ENCODE measurements around the gene CYB5R4. TPM values are rescaled to one million over a fixed set of nuclear protein-coding genes. Genes with fewer than 3 reads are reported as not detected.
A peak's percentile ranks its signal among the peaks of the same experiment; 100 is the strongest.

Gene CYB5R4
- total RNA-seq, 2 experiments from 2014 or later, result 26.9 to 27.0 TPM

GRCh38 chr6:83878902-83879644 lies 19.6 kb downstream of the CYB5R4 start:
- no peak for ATAC-seq
- H3K9me3 Mint-ChIP-seq, result no peaks in the 10 kb centered on the region
- H3K27ac Mint-ChIP-seq, result no peak overlapping the region
- ChIA-PET CTCF (interaction anchor here (1.3 kb wide), 1 partner anchor 349 kb away, joined by 4 read pairs; the partner anchor contains the start of gene CEP162), POLR2A (no interaction called here)
- no peak overlapping the region for H3K4me3 Mint-ChIP-seq
- no peaks in the 10 kb centered on the region for H3K27me3 Mint-ChIP-seq
- H3K36me3 Mint-ChIP-seq (ENCODE audit: low read depth), result no peaks in the 10 kb centered on the region
- no peak for TF ChIP-seq CTCF (IDR thresholded peaks at IDR 0.05)
- peaks cover 26% of the 10 kb centered on the region for H3K4me1 Mint-ChIP-seq (ENCODE audit: low read depth)
- DNase-seq, result no peak
- intact Hi-C loops (cut with micrococcal nuclease), result no loop called here

GRCh38 chr6:83879746-83880145 lies 20.3 kb downstream of the CYB5R4 start:
- Mint-ChIP-seq H3K9me3 (no peaks in the 10 kb centered on the region), H3K4me3 (no peak overlapping the region), H3K27me3 (no peaks in the 10 kb centered on the region), H3K36me3 (ENCODE audit: low read depth) (no peaks in the 10 kb centered on the region), H3K27ac (no peak overlapping the region), H3K4me1 (ENCODE audit: low read depth) (peaks cover 25% of the 10 kb centered on the region)
- CTCF ChIA-PET, result interaction anchor here (1.3 kb wide), 1 partner anchor 348 kb away, joined by 4 read pairs; the partner anchor contains the start of gene CEP162
- ATAC-seq (no peak), DNase-seq (no peak)
- no peak for TF ChIP-seq CTCF (IDR thresholded peaks at IDR 0.05)
- POLR2A ChIA-PET, result no interaction called here
- intact Hi-C loops (cut with micrococcal nuclease), result loop anchor here (5.0 kb wide), 1 partner anchor 348 kb away; the partner anchor contains the start of gene CEP162

- intact Hi-C loops (cut with micrococcal nuclease), result loop anchor here (5.0 kb wide), 1 partner anchor 344 kb away; the partner anchor contains the start of gene CEP162
- TF ChIP-seq CTCF (IDR thresholded peaks at IDR 0.05), result no peak
- Mint-ChIP-seq H3K36me3 (ENCODE audit: low read depth) (no peaks in the 10 kb centered on the region), H3K27ac (no peak overlapping the region), H3K4me1 (ENCODE audit: low read depth) (peaks cover 15% of the 10 kb centered on the region), H3K27me3 (no peaks in the 10 kb centered on the region), H3K9me3 (no peaks in the 10 kb centered on the region), H3K4me3 (no peak overlapping the region)
- DNase-seq (no peak), ATAC-seq (no peak)
- ChIA-PET CTCF (interaction anchor here (2.4 kb wide), 1 partner anchor 24 kb away, joined by 12 read pairs; the partner anchor contains the start of gene CYB5R4), POLR2A (interaction anchor here (0.7 kb wide), 1 partner anchor 9 kb away, joined by 3 read pairs; no protein-coding TSS in a partner anchor)
Measured at GRCh38 chr6:83883240-83883639, 23.8 kb downstream of the CYB5R4 start.

GRCh38 chr6:83884523-83884922 lies 25.0 kb downstream of the CYB5R4 start:
- Mint-ChIP-seq H3K9me3 (no peaks in the 10 kb centered on the region), H3K36me3 (ENCODE audit: low read depth) (no peaks in the 10 kb centered on the region), H3K27ac (no peak overlapping the region), H3K27me3 (no peaks in the 10 kb centered on the region), H3K4me3 (no peak overlapping the region), H3K4me1 (ENCODE audit: low read depth) (peaks cover 7% of the 10 kb centered on the region)
- intact Hi-C loops (cut with micrococcal nuclease), result loop anchor here (5.0 kb wide), 1 partner anchor 343 kb away; the partner anchor contains the start of gene CEP162
- DNase-seq (no peak), ATAC-seq (peak; percentile 86)
- TF ChIP-seq CTCF (IDR thresholded peaks at IDR 0.05), result peak; percentile 75
- CTCF ChIA-PET, result interaction anchor here (0.6 to 2.4 kb wide), 9 partner anchors 9 to 1439 kb away, joined by 3 to 12 read pairs (median 4); partner anchors contain the start of genes CEP162 and CYB5R4
- POLR2A ChIA-PET, result no interaction called here

GRCh38 chr6:83885984-83886383 lies 26.5 kb downstream of the CYB5R4 start:
- Mint-ChIP-seq H3K27ac (no peak overlapping the region), H3K4me3 (no peak overlapping the region), H3K27me3 (no peaks in the 10 kb centered on the region), H3K4me1 (ENCODE audit: low read depth) (peaks cover 4% of the 10 kb centered on the region), H3K36me3 (ENCODE audit: low read depth) (no peaks in the 10 kb centered on the region), H3K9me3 (no peaks in the 10 kb centered on the region)
- CTCF ChIA-PET, result interaction anchor here (0.9 to 1.3 kb wide), 3 partner anchors 16 to 342 kb away, joined by 3 to 5 read pairs (median 4); partner anchors contain the start of gene CEP162
- ATAC-seq (no peak), DNase-seq (no peak)
- intact Hi-C loops (cut with micrococcal nuclease), result no loop called here
- POLR2A ChIA-PET, result no interaction called here
- TF ChIP-seq CTCF (IDR thresholded peaks at IDR 0.05), result no peak
